ENCODE data around the gene SYS1.
"Not testable (repeated sequence)": the region's sequence is repeated elsewhere in the genome, so short reads cannot be mapped to it uniquely, and the experiment has no call there.

DNA sequence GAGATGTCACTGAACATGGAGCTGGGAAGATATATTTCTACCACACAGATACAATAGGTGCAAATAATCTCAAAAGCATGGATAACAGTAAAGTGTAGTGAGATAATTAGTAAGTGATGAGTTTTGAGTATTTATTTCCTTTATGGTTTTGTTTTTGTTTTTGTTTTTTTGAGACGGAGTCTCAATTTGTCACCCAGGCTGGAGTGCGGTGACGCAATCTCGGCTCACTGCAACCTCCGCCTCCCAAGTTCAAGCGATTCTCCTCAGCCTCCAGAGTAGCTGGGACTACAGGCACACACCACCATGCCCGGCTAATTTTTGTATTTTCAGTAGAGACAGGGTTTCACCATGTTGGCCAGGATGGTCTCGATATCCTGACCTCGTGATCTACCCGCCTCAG lies 12.2 kb upstream of the SYS1 start:
- not testable (repeated sequence) for TF ChIP-seq TCF7L2 (IDR thresholded peaks at IDR 0.05; ENCODE audit: borderline replicate concordance, extremely low read depth, insufficient read depth, insufficient read length); JUND (IDR thresholded peaks at IDR 0.05); YY1 (IDR thresholded peaks at IDR 0.05; ENCODE audit: extremely low read depth, insufficient replicate concordance, low read depth, low read length); ELF1 (IDR thresholded peaks at IDR 0.05; ENCODE audit: borderline replicate concordance, low read depth); EZH2phosphoT487 (IDR thresholded peaks at IDR 0.05; ENCODE audit: borderline replicate concordance)
- TF ChIP-seq, protein P1, sequence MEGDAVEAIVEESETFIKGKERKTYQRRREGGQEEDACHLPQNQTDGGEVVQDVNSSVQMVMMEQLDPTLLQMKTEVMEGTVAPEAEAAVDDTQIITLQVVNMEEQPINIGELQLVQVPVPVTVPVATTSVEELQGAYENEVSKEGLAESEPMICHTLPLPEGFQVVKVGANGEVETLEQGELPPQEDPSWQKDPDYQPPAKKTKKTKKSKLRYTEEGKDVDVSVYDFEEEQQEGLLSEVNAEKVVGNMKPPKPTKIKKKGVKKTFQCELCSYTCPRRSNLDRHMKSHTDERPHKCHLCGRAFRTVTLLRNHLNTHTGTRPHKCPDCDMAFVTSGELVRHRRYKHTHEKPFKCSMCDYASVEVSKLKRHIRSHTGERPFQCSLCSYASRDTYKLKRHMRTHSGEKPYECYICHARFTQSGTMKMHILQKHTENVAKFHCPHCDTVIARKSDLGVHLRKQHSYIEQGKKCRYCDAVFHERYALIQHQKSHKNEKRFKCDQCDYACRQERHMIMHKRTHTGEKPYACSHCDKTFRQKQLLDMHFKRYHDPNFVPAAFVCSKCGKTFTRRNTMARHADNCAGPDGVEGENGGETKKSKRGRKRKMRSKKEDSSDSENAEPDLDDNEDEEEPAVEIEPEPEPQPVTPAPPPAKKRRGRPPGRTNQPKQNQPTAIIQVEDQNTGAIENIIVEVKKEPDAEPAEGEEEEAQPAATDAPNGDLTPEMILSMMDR (IDR thresholded peaks at IDR 0.05 in 2 of 3, conservative IDR thresholded peaks at IDR 0.05 in 1 of 3; ENCODE audit: borderline replicate concordance in 1 of 3, insufficient read depth in 1 of 3, low read depth in 2 of 3, low read length in 2 of 3), result not testable (repeated sequence)
- TF ChIP-seq, protein P2, sequence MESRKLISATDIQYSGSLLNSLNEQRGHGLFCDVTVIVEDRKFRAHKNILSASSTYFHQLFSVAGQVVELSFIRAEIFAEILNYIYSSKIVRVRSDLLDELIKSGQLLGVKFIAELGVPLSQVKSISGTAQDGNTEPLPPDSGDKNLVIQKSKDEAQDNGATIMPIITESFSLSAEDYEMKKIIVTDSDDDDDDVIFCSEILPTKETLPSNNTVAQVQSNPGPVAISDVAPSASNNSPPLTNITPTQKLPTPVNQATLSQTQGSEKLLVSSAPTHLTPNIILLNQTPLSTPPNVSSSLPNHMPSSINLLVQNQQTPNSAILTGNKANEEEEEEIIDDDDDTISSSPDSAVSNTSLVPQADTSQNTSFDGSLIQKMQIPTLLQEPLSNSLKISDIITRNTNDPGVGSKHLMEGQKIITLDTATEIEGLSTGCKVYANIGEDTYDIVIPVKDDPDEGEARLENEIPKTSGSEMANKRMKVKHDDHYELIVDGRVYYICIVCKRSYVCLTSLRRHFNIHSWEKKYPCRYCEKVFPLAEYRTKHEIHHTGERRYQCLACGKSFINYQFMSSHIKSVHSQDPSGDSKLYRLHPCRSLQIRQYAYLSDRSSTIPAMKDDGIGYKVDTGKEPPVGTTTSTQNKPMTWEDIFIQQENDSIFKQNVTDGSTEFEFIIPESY (IDR thresholded peaks at IDR 0.05; ENCODE audit: extremely low read depth, insufficient replicate concordance, low read length), result not testable (repeated sequence)
